ENCODE measurements around the gene CTDSPL2. TPM values are rescaled to one million over a fixed set of nuclear protein-coding genes. Genes with fewer than 3 reads are reported as not detected.

The CTDSPL2 gene
- total and polyA plus RNA-seq, 2 of the 4 experiments (the other 2 are of a cell fraction), result 17.3 to 47.3 TPM

DNA sequence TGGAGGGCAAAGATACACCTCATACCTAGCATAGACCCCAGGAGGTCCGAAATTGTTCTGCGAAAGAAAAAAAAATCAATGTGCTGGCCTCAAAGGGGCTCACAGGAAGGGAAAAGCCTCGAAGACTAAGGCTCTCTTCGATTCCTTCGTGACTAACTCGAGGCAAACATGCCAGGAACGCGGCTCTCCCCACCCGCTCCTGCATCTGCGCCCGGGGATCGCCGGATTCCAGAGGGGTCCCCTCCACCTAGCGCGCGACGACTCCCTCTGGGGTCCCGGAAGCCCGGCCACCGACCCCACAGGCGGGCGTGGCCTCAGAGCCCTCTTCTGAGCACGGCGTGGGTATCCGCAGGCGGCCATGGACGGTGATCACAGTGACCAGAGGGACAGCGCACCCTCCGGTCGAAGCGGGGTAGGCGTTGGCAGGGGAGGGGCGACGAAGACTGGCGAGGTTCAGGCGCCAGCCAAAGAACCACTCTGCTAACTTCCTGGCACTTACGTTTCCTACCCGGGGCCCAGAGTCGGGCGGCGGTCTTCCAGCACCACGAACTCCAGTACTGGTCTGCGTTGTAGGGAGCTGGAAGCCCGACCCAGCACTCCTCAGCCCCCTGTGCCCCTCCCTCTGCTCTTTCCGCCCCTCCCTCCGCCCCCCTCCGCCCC lies 109.0 kb downstream of the CTDSPL2 start (continued):
- no peak for TF ChIP-seq BHLHE40 (IDR thresholded peaks at IDR 0.05; ENCODE audit: low read depth, low read length)
- no peak for TF ChIP-seq RCOR1 (IDR thresholded peaks at IDR 0.05; ENCODE audit: insufficient replicate concordance, low read length)
- no peak; the same call in 1 of the 2 replicates for TF ChIP-seq RAD21 (IDR thresholded peaks at IDR 0.05; ENCODE audit: low read length)
- peak; percentile 88 for TF ChIP-seq POLR2A (IDR thresholded peaks at IDR 0.05; ENCODE audit: low read depth, low read length)
- no peak for TF ChIP-seq MAFK (IDR thresholded peaks at IDR 0.05; ENCODE audit: low read depth, low read length)
- TF ChIP-seq MAZ (IDR thresholded peaks at IDR 0.05; ENCODE audit: borderline replicate concordance, low read depth, low read length), result peak; percentile 86; the same call in 1 of the 2 replicates
- no peak for TF ChIP-seq SMC3 (IDR thresholded peaks at IDR 0.05; ENCODE audit: low read depth, low read length)
- TF ChIP-seq CEBPB (IDR thresholded peaks at IDR 0.05; ENCODE audit: low read depth, low read length), result no peak
- no peak for TF ChIP-seq FOS (IDR thresholded peaks at IDR 0.05; ENCODE audit: low read depth, low read length)

Data from IMR-90 (cell line).